GM19239 (cell line): ENCODE results near the gene HDX.
"Not testable (repeated sequence)": the region's sequence is repeated elsewhere in the genome, so short reads cannot be mapped to it uniquely, and the experiment has no call there.

Source experiments
- DNase-seq: peaks from one replicate; pipeline ENCODE4 v3.0.0; 2011; ENCODE audit warnings: low spot score; ENCODE audit not compliant: insufficient read length
- FAIRE-seq: peaks from 2 replicates; lab custom pipeline; 2011; peaks lifted over from hg19 to GRCh38; lab: Jason Lieb, UNC

HDX gene

GRCh38 chrX:84357296-84357695 lies 145.0 kb downstream of the HDX start:
- FAIRE-seq (no peak), DNase-seq (no peak)

DNA sequence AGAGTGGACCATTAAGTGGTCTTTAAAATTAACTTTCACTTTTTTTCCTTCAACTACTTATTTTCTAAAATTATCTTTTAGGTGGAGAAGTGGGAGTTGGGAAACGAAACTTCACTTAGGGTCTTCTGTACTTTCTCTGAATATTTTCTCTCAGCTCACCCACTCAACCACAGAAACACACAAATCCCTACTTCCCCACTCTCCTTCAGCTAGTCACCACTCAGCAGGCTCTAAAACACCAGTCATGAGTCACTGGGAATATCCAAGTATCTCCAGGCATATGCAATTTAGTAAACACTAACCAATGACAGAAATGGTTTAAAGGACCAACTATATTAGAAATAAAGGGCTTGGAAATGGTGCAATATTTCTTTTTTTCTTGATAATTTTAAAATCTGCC lies 161.3 kb downstream of the HDX start:
- FAIRE-seq, result no peak
- no peak for DNase-seq

- no peak for DNase-seq
- FAIRE-seq, result no peak
These were observed 162.5 kb downstream of the HDX start for GRCh38 chrX:84339507-84340364.

DNA sequence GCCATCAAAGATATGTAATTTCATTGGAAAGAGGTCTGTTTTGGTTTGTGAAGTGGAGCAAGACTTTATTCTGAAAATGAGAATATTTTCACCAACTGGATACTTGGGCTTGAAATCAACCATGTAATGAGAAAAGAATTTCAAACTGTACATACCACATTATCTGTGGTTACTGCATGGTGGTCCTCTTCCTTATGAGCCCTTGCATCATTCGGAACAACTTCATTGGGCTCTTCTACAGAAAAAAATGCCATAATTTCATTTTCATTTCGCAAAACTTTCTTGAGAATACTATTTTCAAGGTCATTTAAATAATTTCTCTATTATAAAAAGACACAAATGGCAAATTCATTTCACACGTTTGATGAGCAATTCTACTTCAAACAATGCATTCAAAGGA lies 165.6 kb downstream of the HDX start:
- FAIRE-seq, result no peak
- no peak for DNase-seq

DNA sequence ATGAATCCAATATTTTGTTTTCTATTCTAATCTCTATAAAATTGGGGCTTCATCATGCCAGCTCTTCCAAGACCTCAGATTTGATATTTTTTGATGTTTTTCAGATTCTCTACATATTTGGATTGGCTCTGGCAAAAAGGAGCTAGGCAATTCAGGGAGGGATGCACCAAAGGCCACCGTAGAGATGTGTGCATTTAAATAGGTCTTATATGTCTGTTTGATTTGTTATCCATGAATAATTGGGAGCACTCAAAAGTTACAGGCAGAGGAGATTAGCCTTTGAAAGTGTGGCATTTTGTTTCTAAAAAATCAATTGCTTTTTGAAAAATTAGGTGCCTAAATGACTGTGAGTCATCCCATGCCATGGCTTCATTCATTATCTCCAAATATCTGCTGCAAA lies 167.1 kb downstream of the HDX start:
- FAIRE-seq, result no peak
- no peak for DNase-seq

- FAIRE-seq, result no peak
- DNase-seq, result no peak
These were observed 180.0 kb downstream of the HDX start for GRCh38 chrX:84322083-84322827.

DNA sequence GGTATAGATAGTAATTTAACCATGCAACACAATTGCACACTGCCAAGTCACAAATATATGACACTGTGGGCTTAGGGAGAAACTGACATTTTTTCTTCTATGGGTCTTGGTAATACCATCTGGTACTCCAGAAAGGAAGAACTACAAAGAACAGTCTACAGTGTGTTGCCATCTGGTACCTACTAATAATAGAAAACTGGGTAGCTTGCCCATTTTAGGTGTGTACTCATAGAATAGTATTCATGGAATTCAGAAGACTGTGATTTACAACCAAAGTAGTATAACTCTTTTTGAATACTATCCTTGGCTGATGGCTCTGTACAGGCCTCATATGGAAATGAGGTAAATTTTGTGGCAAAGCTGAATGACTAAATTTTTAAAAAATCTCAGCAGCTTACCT lies 181.6 kb downstream of the HDX start:
- no peak for FAIRE-seq
- DNase-seq, result no peak

- FAIRE-seq, result no peak
- no peak for DNase-seq
These were observed 182.2 kb downstream of the HDX start for GRCh38 chrX:84320023-84320422.

GRCh38 chrX:84318661-84319060 lies 183.6 kb downstream of the HDX start:
- FAIRE-seq, result no peak

GRCh38 chrX:84315946-84316345 lies 186.3 kb downstream of the HDX start:
- not testable (repeated sequence) for DNase-seq, FAIRE-seq

More at GRCh38 chrX:84318661-84319060, 183.6 kb downstream of the HDX start:
- no peak for DNase-seq
